Fibroblast of the aortic adventitia (primary cell): ENCODE data around the gene PIP5K1B. TPM values are rescaled to one million over a fixed set of nuclear protein-coding genes. Genes with fewer than 3 reads are reported as not detected.

ENCODE experiments used
- DNase-seq: peaks from one replicate; pipeline ENCODE4 v3.0.0-alpha.2; 2010; ENCODE audit warnings: low read depth
- H3K4me3 ChIP-seq: 2 replicates; pipeline ENCODE4 v1.5.1; 2011; ENCODE audit warnings: low read depth, mild to moderate bottlenecking, control low read depth, low read length, moderate library complexity
- CTCF ChIP-seq: IDR thresholded peaks from 2 replicates; pipeline ENCODE4 v1.5.1; 2011; ENCODE audit warnings: mild to moderate bottlenecking, low read length, control low read depth, inconsistent platforms; ENCODE audit not compliant: insufficient read depth
- total RNA-seq: library from RNA; depleted of rRNA; stranded (reverse); fragments of >200 nt; gene quantifications from 2 replicates; pipeline ENCODE4 v1.2.3, GENCODE V29; 2012; ENCODE audit warnings: low replicate concordance

Gene PIP5K1B
- total RNA-seq, 1 donor, result not detected

GRCh38 chr9:68951879-68952659, 247.0 kb downstream of the PIP5K1B start:
- no peak for TF ChIP-seq CTCF
- no peak for DNase-seq

GRCh38 chr9:68953771-68954170, 248.7 kb downstream of the PIP5K1B start:
- no peak for DNase-seq
- no peak for TF ChIP-seq CTCF
- no peak overlapping the region for H3K4me3 ChIP-seq

More at GRCh38 chr9:68951879-68952659, 247.0 kb downstream of the PIP5K1B start:
- no peak overlapping the region for H3K4me3 ChIP-seq

- no peak for TF ChIP-seq CTCF
- no peak overlapping the region for H3K4me3 ChIP-seq
- DNase-seq, result no peak
Observed at GRCh38 chr9:68955330-68955729, 250.3 kb downstream of the PIP5K1B start.

DNA sequence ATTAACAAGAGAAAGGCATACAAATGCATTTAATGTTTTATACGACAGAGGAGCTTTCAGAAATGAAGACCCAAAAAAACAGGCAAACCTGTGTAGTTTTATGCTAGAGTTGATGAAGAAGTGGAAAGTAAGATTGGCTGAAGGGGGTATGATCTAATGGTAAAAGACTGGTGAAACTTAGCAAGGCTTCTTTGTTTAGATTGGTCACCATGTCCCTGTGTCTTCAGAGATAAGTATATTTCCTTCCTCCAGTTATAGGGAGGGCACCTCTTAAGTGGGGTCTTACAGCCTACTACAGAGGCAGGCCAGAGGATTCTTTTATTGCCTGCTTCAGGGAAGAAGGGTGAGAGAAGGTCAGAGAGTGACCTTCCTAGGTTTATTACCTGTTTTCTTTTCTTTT, 252.4 kb downstream of the PIP5K1B start:
- no peak for TF ChIP-seq CTCF
- no peak for DNase-seq
- H3K4me3 ChIP-seq, result no peak overlapping the region

GRCh38 chr9:68961587-68961986, 256.5 kb downstream of the PIP5K1B start:
- DNase-seq, result no peak
- TF ChIP-seq CTCF, result no peak
- no peak overlapping the region for H3K4me3 ChIP-seq

DNA sequence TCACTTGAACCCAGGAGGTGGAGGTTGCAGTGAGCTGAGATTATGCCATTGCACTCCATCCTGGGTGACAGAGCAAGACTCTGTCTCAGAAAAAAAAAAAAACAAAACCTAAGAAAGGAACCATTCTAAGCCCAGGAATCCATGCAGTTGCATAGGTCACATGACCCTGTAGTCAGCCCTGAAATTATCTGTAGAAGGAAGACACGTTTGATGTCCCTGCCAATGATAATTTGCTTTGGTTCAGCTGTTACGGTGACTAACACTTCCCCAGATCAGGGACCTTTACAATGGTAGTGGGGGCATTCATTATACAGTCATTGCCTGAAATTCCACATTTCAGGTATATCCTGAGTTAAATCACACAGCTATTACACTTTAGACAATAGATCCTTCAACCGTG, 258.4 kb downstream of the PIP5K1B start:
- DNase-seq, result no peak
- no peak overlapping the region for H3K4me3 ChIP-seq
- no peak for TF ChIP-seq CTCF
